GM12892 (cell line): Measurements from ENCODE around the gene TNRC18.
"Not testable (repeated sequence)": the region's sequence is repeated elsewhere in the genome, so short reads cannot be mapped to it uniquely, and the experiment has no call there.

Experiments
- DNase-seq: peaks from one replicate; pipeline ENCODE4 v3.0.0; 2011; ENCODE audit not compliant: insufficient read length
- FAIRE-seq: peaks from 2 replicates; lab custom pipeline; 2011; peaks lifted over from hg19 to GRCh38; lab: Jason Lieb, UNC
- POLR2A ChIP-seq: IDR thresholded peaks from 2 replicates; pipeline ENCODE4 v1.6.1; 2011; ENCODE audit warnings: low read depth, low read length, control low read depth
- POLR2AphosphoS5 ChIP-seq: IDR thresholded peaks from 2 replicates; pipeline ENCODE4 v1.6.1; 2011; ENCODE audit warnings: low read depth, low read length, control low read depth
- TAF1 ChIP-seq: IDR thresholded peaks from 2 replicates; pipeline ENCODE4 v1.6.1; 2011; ENCODE audit warnings: low read depth, mild to moderate bottlenecking, control low read depth, low read length, borderline replicate concordance

The TNRC18 gene

DNA sequence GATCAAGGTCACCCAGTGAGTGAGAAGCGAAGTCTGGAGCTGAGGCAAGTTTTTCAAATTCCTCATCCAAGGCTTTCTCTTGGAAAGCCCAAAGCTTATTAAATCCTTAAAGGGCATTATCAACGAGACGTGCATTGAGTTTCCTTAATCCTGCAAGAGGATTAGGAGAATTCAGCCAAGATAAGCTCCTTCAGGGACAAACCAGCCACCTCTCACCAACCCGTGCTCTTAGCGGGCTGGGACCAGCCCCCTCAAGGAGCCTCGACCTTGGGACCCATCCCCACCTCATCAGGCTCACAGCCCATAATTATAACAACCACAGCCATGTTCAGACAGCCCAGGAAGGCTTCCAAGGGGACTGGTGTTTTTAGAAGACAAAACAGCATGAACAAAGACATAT is 152.8 kb downstream of the TNRC18 start:
- FAIRE-seq (no peak), DNase-seq (no peak)
- TF ChIP-seq TAF1 (no peak), POLR2A (no peak), POLR2AphosphoS5 (no peak)

- FAIRE-seq, DNase-seq: not testable (repeated sequence)
Observed at GRCh38 chr7:5269992-5270657, 153.5 kb downstream of the TNRC18 start.

DNA sequence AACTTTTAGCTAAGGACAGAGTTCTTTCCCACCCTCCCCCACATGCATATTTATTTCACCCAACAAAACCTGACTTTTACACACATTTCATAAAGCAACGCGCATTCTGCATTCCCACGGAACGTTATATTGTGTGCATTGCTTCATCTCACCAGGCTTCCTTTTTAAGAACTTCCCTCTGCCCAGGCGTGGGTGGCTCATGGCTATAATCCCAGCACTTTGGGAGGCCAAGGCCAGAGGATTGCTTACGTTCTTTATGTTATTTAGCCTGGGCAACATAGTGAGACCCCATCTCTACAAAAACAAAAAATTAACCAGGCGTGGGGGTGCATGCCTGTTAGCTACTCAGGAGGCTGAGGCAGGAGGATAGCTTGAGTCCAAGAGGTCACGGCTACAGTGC is 155.8 kb downstream of the TNRC18 start:
- not testable (repeated sequence) for DNase-seq, FAIRE-seq

GRCh38 chr7:5266191-5267028 is 157.2 kb downstream of the TNRC18 start:
- no peak for FAIRE-seq
- no peak for TF ChIP-seq POLR2AphosphoS5
- TF ChIP-seq POLR2A: no peak
- TF ChIP-seq TAF1: no peak
- DNase-seq: no peak

DNA sequence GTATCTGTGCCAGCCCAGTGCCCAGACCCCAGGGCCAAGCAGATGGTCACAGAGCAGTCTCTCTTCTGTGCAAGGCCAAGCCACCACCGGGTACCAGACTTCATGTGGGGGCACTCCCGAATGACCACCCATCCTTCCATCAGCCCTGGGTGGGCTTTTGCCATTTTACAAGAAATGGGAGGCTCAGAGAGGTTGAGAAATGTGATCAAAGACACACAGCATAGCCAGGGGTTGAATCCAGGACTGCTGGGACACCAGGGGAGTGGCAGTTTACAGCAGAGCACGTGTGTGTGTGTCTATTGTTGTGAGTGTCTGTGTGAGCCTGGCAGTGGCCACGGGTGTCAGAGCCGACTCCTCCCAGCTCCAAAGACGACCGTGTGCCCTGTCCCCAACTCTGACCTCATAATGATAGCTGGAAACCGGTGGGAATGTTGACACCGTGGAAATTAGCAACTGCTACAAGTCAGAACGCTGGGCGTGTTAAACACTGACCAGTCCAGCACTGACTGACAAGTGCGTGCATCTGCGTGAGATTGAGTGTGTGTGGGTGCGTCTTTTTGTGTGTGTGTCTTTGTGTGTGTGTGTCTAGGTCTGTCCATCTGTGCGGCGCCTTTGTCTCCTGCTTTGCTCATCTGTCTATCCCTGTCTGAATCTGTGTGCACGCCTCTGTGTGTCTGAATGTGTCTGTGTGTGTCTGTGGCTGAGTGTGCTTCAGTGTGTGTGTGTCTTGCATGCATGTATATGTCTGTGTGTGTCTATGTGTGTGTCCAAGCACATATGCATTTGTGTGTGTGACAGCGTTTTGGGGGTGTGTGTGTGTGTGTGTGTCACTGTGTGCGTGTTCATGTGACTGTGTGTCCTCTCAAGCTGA is 158.1 kb downstream of the TNRC18 start:
- DNase-seq: no peak
- TF ChIP-seq TAF1 (no peak), POLR2A (no peak), POLR2AphosphoS5 (no peak)
- FAIRE-seq: no peak

- not testable (repeated sequence) for FAIRE-seq, DNase-seq
Observed at GRCh38 chr7:5263066-5263465, 160.6 kb downstream of the TNRC18 start.

DNA sequence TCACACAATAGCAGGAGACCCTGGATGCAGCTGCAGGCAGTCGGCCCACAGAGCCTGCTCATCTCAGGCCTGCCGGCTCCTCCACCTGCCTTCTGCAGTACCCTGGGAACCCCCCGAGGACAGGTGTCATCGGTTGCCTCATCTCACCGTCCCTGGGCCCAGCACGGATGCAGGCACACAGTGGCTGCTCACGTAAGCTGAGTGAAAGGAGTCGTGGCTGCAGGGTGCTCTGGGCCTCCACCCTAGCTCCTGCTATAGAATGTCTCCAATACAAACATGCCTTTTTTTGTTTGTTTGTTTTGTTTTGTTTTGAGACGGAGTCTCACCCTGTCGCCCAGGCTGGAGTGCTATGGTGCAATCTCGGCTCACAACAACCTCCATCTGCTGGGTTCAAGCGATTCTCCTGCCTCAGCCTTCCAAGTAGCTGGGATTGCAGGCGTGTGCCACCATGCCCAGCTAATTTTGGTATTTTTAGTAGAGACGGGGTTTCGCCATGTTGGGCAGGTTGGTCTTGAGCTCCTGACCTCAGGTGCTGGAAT is 163.0 kb downstream of the TNRC18 start:
- FAIRE-seq, DNase-seq: not testable (repeated sequence)
